GM19043 (cell line): ENCODE data around the gene HCAR2.
"Not testable (repeated sequence)": the region's sequence is repeated elsewhere in the genome, so short reads cannot be mapped to it uniquely, and the experiment has no call there.

ENCODE experiments used
- ATAC-seq: cut with Tn5 transposase; IDR thresholded peaks from one replicate; pipeline ENCODE4 v1.9.1; 2021; ENCODE audit warnings: low read depth; ENCODE audit not compliant: unreplicated experiment

HCAR2 gene

DNA sequence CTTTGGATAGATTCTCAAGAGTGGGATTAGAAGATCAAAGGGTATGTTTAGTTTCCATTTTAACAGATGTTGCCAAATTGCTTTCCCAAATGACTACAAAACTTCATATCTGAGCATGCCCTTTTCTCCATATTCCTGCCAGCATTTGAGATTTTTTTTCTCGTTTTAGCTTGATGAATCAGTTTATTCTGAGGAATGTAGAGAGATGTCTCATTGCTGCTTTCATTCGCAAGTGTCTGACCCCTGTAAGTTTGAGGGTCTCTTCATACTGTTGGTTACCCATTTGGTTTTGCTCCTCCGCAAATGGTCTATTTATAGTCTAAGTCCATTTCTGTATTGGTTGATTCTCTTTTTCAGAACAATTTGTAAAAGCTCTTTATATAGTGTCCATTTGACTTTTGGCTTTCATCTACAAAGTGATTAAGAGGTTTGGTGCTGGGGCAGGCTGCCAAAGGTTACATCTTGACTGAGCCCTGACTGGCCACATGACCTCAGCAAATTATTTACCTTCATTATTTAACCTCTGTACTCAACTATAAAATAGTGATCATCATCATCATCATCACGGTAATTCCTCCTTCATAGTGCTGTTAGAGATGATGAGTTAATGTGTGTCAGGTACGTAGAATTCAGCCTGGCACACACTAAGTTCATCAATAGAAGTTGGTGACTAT is 33.6 kb downstream of the HCAR2 start:
- no peak for ATAC-seq

DNA sequence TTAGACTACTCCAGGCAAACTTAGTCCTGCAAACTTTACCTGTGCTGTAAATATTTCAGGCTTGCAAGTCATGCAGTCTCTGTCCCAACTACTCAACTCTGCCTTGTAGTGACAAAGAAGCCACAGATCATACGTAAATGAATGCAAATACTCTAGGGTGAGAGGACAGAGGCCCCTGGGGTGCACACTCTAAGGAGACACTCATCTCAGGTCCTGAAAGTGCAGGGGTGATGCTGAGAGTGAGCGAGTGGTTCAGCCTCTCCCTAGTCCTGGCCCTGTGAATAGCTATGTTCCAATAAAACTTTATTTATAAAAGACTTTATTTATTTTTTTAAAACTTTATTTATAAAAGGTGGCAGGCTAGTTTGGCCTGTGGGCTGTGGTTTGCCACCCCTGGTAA is 34.9 kb downstream of the HCAR2 start:
- ATAC-seq, result no peak

DNA sequence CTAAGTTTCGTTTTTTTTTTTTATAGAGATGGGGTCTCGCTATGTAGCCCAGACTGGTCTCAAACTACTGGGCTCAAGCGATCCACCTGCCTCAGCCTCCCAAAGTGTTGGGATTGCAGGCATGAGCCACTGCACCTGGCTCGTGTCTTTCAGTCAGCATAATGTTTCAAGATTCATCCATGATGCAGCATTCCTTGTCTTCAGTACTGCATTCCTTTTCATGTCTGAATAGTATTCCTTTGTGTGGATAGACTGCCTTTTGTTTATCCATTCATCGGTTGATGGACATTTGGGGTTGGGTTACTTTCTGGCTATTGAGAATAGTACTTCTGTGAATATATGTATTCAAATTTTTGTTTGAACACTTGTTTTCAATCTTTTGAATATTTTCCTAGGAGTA is 37.4 kb downstream of the HCAR2 start:
- ATAC-seq, result no peak

DNA sequence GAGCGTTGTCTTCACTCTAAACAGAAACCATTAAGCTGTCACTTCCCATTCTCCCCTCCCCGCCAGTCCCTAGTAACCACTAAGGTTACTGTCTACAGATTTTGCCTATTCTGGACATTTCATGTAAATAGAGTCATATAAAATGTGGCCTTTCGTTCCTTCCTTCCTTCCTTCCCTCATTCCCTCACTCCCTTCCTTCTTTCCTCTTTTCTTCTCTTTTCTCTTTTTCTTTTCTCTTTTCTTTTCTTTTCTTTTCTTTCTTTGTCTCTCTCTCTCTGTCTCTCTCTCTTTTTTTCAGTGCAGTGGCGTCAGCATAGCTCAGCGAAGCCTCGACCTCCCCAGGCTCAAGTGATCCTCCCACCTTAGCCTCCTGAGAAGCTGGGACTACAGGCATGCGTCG is 37.8 kb downstream of the HCAR2 start:
- ATAC-seq, result no peak

DNA sequence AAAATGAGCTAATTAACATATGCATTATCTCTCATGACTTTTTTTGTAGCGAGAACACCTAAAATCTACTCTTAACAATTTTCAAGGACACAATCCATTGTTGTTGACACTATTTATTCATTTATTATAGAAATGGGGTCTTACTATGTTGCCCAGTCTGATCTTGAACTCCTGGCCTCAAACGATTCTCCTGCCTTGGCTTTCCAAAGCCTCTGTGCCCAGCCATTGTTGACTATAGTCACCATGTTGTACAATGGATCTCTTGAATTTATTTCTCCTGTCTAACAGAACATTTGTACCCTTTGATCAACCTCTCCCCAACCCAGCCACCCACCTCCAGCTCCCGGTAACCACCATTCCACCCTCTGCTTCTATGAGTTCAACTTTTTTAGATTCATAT is 41.2 kb downstream of the HCAR2 start:
- ATAC-seq, result no peak

DNA sequence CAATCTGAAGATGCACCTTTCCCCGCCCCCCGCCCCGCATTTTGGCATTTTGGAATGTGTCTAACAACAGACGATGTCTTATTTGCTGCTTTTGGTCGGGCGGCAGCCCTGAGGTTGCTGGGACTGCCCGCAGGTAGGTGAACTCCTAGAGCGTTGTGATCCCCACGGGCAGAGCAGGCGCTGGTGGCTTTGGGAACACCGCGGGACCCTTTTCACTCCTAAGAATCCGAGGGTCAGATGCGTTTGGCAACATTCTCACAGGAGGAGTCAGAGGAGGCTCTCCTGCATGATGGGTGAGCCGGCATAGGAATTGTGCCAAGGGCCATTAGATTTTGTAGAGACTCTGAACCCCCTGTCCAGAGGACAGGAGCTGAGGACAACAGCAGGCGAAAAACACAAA is 41.9 kb downstream of the HCAR2 start:
- no peak for ATAC-seq

DNA sequence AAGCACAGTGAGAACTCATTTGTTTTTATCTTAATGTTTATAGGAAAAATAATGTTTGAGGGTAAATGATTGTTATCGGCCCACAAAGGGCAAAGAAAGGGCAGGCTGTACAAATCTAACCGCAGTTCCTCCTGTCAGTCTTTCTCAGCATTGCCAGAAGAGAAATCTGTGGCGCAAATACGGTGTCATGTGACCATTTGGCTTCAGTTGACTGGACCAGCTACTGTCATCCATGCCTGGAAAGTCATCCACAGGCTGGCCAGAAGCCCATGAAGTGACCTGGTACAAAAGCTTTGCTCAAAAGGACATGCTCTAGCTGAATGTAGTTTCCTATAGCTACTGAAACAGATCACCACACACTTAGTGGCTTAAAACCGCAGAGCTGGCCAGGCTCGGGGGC is 43.6 kb downstream of the HCAR2 start:
- no peak for ATAC-seq

DNA sequence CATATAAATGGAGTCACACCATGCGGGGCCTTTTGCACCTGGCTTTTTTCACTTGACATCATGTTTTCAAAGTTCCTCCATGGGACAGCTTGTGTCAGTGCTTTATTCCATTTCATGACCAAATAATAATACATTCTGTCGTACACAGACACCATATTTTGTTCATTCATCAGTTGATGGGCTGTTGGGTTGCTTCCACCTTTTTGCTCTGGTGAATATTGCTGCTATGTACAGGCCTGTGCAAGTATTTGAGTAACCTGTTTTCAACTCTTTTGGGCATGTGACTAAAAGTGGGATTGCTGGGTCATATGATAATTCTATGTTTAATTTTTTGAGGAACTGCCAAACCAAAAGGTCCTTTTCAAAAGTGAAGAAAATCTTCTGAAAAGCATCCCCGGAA is 46.9 kb downstream of the HCAR2 start:
- ATAC-seq, result no peak

DNA sequence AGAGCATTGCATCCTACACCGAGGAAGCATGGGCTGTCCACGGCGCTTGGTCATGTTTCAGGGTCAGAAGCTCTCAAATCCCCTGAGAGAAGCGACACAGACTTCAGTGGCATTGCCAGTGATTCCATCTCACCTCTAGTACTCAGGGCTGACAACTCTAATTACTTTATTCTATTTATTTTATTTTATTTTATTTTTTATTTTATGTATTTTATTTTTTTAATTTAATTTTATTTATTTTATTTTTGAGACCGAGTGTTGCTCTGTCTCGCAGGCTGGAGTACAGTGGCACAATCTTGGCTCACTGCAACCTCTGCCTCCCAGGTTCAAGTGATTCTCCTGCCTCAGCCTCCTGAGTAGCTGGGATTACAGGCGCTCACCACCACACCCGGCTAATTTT is 49.9 kb downstream of the HCAR2 start:
- ATAC-seq, result not testable (repeated sequence)

DNA sequence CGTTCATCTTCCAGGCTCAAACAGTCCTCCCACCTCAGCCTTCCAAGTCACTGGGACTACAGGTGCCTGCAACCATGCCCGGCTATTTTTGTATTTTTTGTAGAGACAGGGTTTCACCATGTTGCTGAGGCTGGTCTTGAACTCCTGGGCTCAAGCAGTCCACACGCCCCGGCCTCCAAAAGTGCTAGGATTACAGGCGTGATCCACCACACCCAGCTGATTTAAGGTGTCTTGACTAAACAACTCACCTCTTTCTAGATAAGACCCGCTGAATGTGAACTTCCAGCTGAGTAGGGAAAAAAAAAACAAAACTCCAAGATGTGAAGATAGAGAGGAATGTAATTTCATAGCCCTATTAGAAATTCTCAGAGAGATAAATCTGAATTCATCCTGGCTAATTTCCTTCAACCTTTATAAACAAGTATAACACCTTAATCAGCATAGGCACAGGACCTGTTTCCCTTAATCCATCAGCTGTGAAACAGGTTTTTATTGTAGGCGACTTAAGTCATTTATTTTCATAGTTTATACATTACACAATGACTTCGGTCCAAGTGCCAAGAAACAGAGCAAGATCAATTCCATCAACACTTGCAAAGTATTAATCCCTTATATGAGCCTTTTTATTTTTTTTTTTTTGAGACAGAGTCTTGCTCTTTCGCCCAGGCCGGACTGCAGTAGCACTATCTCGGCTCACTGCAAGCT is 51.5 kb downstream of the HCAR2 start:
- ATAC-seq, result no peak
